ENCODE data around the gene EREG.

Gene EREG

GRCh38 chr4:74327762-74328161, 37.2 kb upstream of the EREG start:
- no peak for TF ChIP-seq CTCF (IDR thresholded peaks at IDR 0.05; ENCODE audit: low read depth, low read length, missing control alignments)
- Histone ChIP-seq H3K27me3 (replicated peaks) (no peaks in the 10 kb centered on the region), H3K27ac (no peak overlapping the region), H3K4me3 (ENCODE audit: low read depth, low read length) (no peak overlapping the region), H3K36me3 (replicated peaks) (no peaks in the 10 kb centered on the region)
- no peak for DNase-seq
- in situ Hi-C loops (cut with HindIII; ENCODE audit: low pct_ligation_motif_present, low sequenced_read_pairs): no loop called here

- no peaks in the 10 kb centered on the region for H3K27me3 ChIP-seq (replicated peaks)
- H3K4me3 ChIP-seq (ENCODE audit: low read depth, low read length): no peak overlapping the region
- in situ Hi-C loops (cut with HindIII; ENCODE audit: low pct_ligation_motif_present, low sequenced_read_pairs): no loop called here
- TF ChIP-seq CTCF (IDR thresholded peaks at IDR 0.05; ENCODE audit: low read depth, low read length, missing control alignments): no peak
- DNase-seq: no peak
- no peak overlapping the region for H3K27ac ChIP-seq
- no peaks in the 10 kb centered on the region for H3K36me3 ChIP-seq (replicated peaks)
These were observed 36.4 kb upstream of the EREG start for GRCh38 chr4:74328501-74328900.

GRCh38 chr4:74329307-74329706, 35.6 kb upstream of the EREG start:
- no peaks in the 10 kb centered on the region for H3K36me3 ChIP-seq (replicated peaks)
- no peak for DNase-seq
- in situ Hi-C loops (cut with HindIII; ENCODE audit: low pct_ligation_motif_present, low sequenced_read_pairs): no loop called here
- H3K27ac ChIP-seq: no peak overlapping the region
- no peak for TF ChIP-seq CTCF (IDR thresholded peaks at IDR 0.05; ENCODE audit: low read depth, low read length, missing control alignments)
- no peaks in the 10 kb centered on the region for H3K27me3 ChIP-seq (replicated peaks)
- H3K4me3 ChIP-seq (ENCODE audit: low read depth, low read length): no peak overlapping the region

- Histone ChIP-seq H3K4me3 (ENCODE audit: low read depth, low read length) (no peak overlapping the region), H3K27me3 (replicated peaks) (no peaks in the 10 kb centered on the region), H3K36me3 (replicated peaks) (no peaks in the 10 kb centered on the region), H3K27ac (no peak overlapping the region)
- in situ Hi-C loops (cut with HindIII; ENCODE audit: low pct_ligation_motif_present, low sequenced_read_pairs): no loop called here
- DNase-seq: no peak
- no peak for TF ChIP-seq CTCF (IDR thresholded peaks at IDR 0.05; ENCODE audit: low read depth, low read length, missing control alignments)
These were observed 34.6 kb upstream of the EREG start for GRCh38 chr4:74330295-74330750.

- Histone ChIP-seq H3K36me3 (replicated peaks) (no peaks in the 10 kb centered on the region), H3K27ac (no peak overlapping the region), H3K4me3 (ENCODE audit: low read depth, low read length) (no peak overlapping the region), H3K27me3 (replicated peaks) (no peaks in the 10 kb centered on the region)
- no peak for DNase-seq
- in situ Hi-C loops (cut with HindIII; ENCODE audit: low pct_ligation_motif_present, low sequenced_read_pairs): no loop called here
- no peak for TF ChIP-seq CTCF (IDR thresholded peaks at IDR 0.05; ENCODE audit: low read depth, low read length, missing control alignments)
These were observed 33.7 kb upstream of the EREG start for GRCh38 chr4:74331252-74331651.

- in situ Hi-C loops (cut with HindIII; ENCODE audit: low pct_ligation_motif_present, low sequenced_read_pairs): no loop called here
- no peak for DNase-seq
- Histone ChIP-seq H3K27ac (no peak overlapping the region), H3K36me3 (replicated peaks) (no peaks in the 10 kb centered on the region), H3K4me3 (ENCODE audit: low read depth, low read length) (no peak overlapping the region), H3K27me3 (replicated peaks) (no peaks in the 10 kb centered on the region)
- no peak for TF ChIP-seq CTCF (IDR thresholded peaks at IDR 0.05; ENCODE audit: low read depth, low read length, missing control alignments)
These were observed 33.0 kb upstream of the EREG start for GRCh38 chr4:74331944-74332343.

Measured in brain microvascular endothelial cell (primary cell).